ENCODE results near the gene COL4A6.

DNA sequence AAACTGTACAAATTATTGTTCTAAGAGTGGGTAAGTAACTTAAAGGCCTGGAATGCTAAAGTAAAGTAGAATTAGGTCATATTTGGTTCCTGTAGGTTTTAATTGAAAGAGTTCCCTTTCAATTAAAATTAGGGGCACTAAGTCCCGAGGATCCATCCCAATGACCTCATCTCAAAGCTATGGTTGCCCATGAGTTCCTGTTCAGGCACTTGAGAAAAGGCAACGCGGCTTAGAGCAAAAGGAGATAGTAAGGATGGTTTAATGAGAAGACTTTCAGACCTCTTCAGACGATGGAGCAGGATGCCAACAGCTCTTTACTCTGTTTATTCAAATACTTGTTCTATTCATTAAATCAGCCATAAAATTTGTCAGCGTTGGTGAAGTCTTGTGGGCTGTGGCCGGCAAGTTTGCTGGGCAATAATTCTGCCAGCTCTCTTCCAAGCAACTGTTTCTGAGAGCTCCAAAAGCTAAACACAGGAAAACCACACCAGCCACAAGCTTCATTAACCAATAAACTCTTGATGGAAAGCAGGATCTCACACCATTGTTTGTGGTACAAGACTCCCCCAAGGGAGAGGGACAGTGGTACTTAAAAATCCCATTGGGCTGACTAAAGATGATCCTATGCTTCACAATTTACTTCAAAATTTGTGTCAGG lies 167.4 kb downstream of the COL4A6 start:
- TF ChIP-seq, protein P1, sequence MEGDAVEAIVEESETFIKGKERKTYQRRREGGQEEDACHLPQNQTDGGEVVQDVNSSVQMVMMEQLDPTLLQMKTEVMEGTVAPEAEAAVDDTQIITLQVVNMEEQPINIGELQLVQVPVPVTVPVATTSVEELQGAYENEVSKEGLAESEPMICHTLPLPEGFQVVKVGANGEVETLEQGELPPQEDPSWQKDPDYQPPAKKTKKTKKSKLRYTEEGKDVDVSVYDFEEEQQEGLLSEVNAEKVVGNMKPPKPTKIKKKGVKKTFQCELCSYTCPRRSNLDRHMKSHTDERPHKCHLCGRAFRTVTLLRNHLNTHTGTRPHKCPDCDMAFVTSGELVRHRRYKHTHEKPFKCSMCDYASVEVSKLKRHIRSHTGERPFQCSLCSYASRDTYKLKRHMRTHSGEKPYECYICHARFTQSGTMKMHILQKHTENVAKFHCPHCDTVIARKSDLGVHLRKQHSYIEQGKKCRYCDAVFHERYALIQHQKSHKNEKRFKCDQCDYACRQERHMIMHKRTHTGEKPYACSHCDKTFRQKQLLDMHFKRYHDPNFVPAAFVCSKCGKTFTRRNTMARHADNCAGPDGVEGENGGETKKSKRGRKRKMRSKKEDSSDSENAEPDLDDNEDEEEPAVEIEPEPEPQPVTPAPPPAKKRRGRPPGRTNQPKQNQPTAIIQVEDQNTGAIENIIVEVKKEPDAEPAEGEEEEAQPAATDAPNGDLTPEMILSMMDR (conservative IDR thresholded peaks at IDR 0.05; ENCODE audit: low read depth, low read length): no peak
- TF ChIP-seq POLR2A (IDR thresholded peaks at IDR 0.05; ENCODE audit: low read depth, low read length) (no peak), RFX5 (IDR thresholded peaks at IDR 0.05; ENCODE audit: low read depth, low read length) (no peak), RAD21 (IDR thresholded peaks at IDR 0.05; ENCODE audit: low read length) (no peak), FOS (IDR thresholded peaks at IDR 0.05; ENCODE audit: low read depth, low read length) (no peak), CEBPB (IDR thresholded peaks at IDR 0.05; ENCODE audit: low read depth, low read length) (no peak), RCOR1 (IDR thresholded peaks at IDR 0.05; ENCODE audit: insufficient replicate concordance, low read length) (no peak), BHLHE40 (IDR thresholded peaks at IDR 0.05; ENCODE audit: low read depth, low read length) (no peak), NFE2L2 (IDR thresholded peaks at IDR 0.05; ENCODE audit: low read depth, low read length) (no peak), SMC3 (IDR thresholded peaks at IDR 0.05; ENCODE audit: low read depth, low read length) (no peak)
- TF ChIP-seq, protein P2, sequence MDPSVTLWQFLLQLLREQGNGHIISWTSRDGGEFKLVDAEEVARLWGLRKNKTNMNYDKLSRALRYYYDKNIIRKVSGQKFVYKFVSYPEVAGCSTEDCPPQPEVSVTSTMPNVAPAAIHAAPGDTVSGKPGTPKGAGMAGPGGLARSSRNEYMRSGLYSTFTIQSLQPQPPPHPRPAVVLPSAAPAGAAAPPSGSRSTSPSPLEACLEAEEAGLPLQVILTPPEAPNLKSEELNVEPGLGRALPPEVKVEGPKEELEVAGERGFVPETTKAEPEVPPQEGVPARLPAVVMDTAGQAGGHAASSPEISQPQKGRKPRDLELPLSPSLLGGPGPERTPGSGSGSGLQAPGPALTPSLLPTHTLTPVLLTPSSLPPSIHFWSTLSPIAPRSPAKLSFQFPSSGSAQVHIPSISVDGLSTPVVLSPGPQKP (IDR thresholded peaks at IDR 0.05; ENCODE audit: borderline replicate concordance, low read depth, low read length): no peak
